Islet precursor cell (in vitro differentiated cells): Measurements from ENCODE around the gene ADPRHL1.

Experiments used
- DNase-seq: peaks from one replicate; pipeline ENCODE4 v3.0.0-alpha.2; 2018

Gene ADPRHL1

GRCh38 chr13:113414335-113414734 lies 39.0 kb downstream of the ADPRHL1 start:
- DNase-seq: no peak

GRCh38 chr13:113413898-113414282 lies 39.4 kb downstream of the ADPRHL1 start:
- DNase-seq: no peak

- DNase-seq: no peak
Measured at GRCh38 chr13:113413178-113413897, 40.0 kb downstream of the ADPRHL1 start.

GRCh38 chr13:113412440-113412839 lies 40.8 kb downstream of the ADPRHL1 start:
- no peak for DNase-seq

GRCh38 chr13:113411216-113412023 lies 41.9 kb downstream of the ADPRHL1 start:
- DNase-seq: peak; percentile 76

GRCh38 chr13:113410472-113411201 lies 42.7 kb downstream of the ADPRHL1 start:
- peak; percentile 79 for DNase-seq

GRCh38 chr13:113408562-113408961 lies 44.7 kb downstream of the ADPRHL1 start:
- DNase-seq: peak; percentile 42

GRCh38 chr13:113407531-113408393 lies 45.5 kb downstream of the ADPRHL1 start:
- peak; percentile 32 for DNase-seq

GRCh38 chr13:113407103-113407530 lies 46.2 kb downstream of the ADPRHL1 start:
- peak; percentile 38 for DNase-seq

GRCh38 chr13:113406321-113407102 lies 46.8 kb downstream of the ADPRHL1 start:
- peak; percentile 53 for DNase-seq

- DNase-seq: no peak
Measured at GRCh38 chr13:113405481-113406300, 47.6 kb downstream of the ADPRHL1 start.

GRCh38 chr13:113404723-113405471 lies 48.4 kb downstream of the ADPRHL1 start:
- DNase-seq: peak; percentile 51

- peak; percentile 37 for DNase-seq
Measured at GRCh38 chr13:113404366-113404722, 48.9 kb downstream of the ADPRHL1 start.

- peak; percentile 45 for DNase-seq
Measured at GRCh38 chr13:113403255-113404104, 49.8 kb downstream of the ADPRHL1 start.

- peak; percentile 59 for DNase-seq
Measured at GRCh38 chr13:113402471-113403254, 50.6 kb downstream of the ADPRHL1 start.

GRCh38 chr13:113401452-113402415 lies 51.6 kb downstream of the ADPRHL1 start:
- DNase-seq: peak; percentile 50
